MCF 10A (cell line): Measurements from ENCODE around the gene TMPRSS9. TPM values are rescaled to one million over a fixed set of nuclear protein-coding genes. Genes with fewer than 3 reads are reported as not detected.

Experiments used
- BruUV-seq: library from RNA; stranded (reverse); fragments of 400-500 nt; replicated peaks from 2 replicates; lab custom pipeline; 2021; lab: Mats Ljungman, UMichigan
- CTCF ChIA-PET: fragments of 300-600 bp; sonication (Branson Sonifier 250); formaldehyde crosslinking; extraction: SDS; loops from one replicate; lab custom pipeline; 2021; ENCODE audit warnings: antibody characterized with exemption, inconsistent platforms; lab: Yijun Ruan, JAX
- POLR2A ChIA-PET: fragments of 300-600, 350-650 bp; sonication (Branson Sonifier 250); formaldehyde crosslinking; extraction: SDS; loops from one replicate; lab custom pipeline; 2020; ENCODE audit warnings: antibody characterized with exemption, inconsistent platforms; lab: Yijun Ruan, JAX
- DNase-seq: peaks from one replicate; pipeline ENCODE4 v3.0.0-alpha.2; 2018; ENCODE audit not compliant: unreplicated experiment
- H3K27ac Mint-ChIP-seq: one replicate; pipeline ENCODE4 v1.8.0; 2022; ENCODE audit warnings: mild to moderate bottlenecking, low read depth, mixed read lengths; ENCODE audit not compliant: unreplicated experiment
- H3K27me3 Mint-ChIP-seq: one replicate; pipeline ENCODE4 v1.8.0; 2022; ENCODE audit warnings: mixed read lengths; ENCODE audit not compliant: insufficient read depth, unreplicated experiment
- H3K36me3 Mint-ChIP-seq: one replicate; pipeline ENCODE4 v1.8.0; 2022; ENCODE audit warnings: mild to moderate bottlenecking, moderate library complexity, mixed read lengths; ENCODE audit not compliant: insufficient read depth, unreplicated experiment
- H3K4me1 Mint-ChIP-seq: one replicate; pipeline ENCODE4 v1.8.0; 2022; ENCODE audit warnings: mixed read lengths; ENCODE audit not compliant: insufficient read depth, unreplicated experiment
- H3K4me3 Mint-ChIP-seq: one replicate; pipeline ENCODE4 v1.8.0; 2022; ENCODE audit warnings: mild to moderate bottlenecking, moderate library complexity, mixed read lengths; ENCODE audit not compliant: unreplicated experiment
- H3K9me3 Mint-ChIP-seq: one replicate; pipeline ENCODE4 v1.8.0; 2022; ENCODE audit warnings: mixed read lengths; ENCODE audit not compliant: unreplicated experiment
- intact Hi-C: fragments of 100-400 bp; cut with micrococcal nuclease; formaldehyde crosslinking; loops from 2 replicates; pipeline ENCODE4 v1.14.1; 2022
- total RNA-seq: library from RNA; stranded (reverse); gene quantifications from 2 replicates; pipeline ENCODE4 v1.2.3, GENCODE V29; 2022
- TF ChIP-seq, protein P1 (sequence below): fragments of 200-600 bp; IDR thresholded peaks from one replicate; pipeline ENCODE4 v1.8.0; 2022; ENCODE audit warnings: antibody characterized with exemption, mild to moderate bottlenecking; ENCODE audit not compliant: unreplicated experiment

Gene TMPRSS9
- total RNA-seq, 1 experiment from 2014 or later = not detected

DNA sequence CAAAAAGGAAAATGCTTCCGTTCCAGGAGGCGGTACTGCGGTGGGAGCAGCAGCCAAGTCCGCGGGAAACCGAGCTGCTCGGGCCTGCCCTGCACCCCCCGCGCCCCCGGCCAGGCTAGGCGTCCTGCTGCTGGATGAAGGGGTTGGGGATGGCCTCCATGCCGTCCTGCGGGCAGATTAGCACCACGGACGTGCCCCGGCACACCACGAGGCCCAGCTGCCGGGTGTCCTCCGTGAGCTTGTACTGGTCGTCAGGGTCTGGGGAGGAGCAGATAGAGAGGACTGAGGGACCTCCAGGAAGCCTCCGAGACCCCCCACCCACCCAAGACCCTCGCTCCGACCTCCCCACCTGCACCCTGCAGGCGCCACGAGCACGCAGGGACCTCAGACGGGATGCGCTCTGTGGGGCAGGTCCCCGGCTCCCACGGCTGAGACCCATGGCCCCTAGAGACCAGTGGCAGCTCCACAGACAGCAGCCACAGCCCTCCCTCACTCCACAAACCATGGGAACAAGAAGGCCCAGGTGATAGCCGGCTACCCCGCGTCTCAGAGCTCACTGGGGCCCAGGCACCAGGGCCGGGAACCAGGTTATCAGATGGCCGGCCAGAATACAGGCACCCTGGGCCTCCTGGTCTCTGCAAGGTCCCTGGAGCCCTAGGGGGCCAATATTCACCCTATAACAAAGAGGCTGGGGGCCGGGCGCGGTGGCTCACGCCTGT lies 38.3 kb upstream of the TMPRSS9 start:
- Mint-ChIP-seq H3K27me3 (no peaks in the 10 kb centered on the region), H3K9me3 (no peaks in the 10 kb centered on the region), H3K4me1 (peaks cover 7% of the 10 kb centered on the region), H3K4me3 (no peak overlapping the region), H3K27ac (no peak overlapping the region), H3K36me3 (peaks cover 29% of the 10 kb centered on the region)
- BruUV-seq = no TSS peak
- ChIA-PET POLR2A (interaction anchor here (0.7 kb wide), 1 partner anchor 251 kb away, joined by 5 read pairs; no protein-coding TSS in a partner anchor), CTCF (interaction anchor here (0.6 to 1.2 kb wide), 4 partner anchors 13 to 1191 kb away, joined by 3 to 4 read pairs (median 4); no protein-coding TSS in a partner anchor)
- intact Hi-C loops = no loop called here
- TF ChIP-seq, protein P1, sequence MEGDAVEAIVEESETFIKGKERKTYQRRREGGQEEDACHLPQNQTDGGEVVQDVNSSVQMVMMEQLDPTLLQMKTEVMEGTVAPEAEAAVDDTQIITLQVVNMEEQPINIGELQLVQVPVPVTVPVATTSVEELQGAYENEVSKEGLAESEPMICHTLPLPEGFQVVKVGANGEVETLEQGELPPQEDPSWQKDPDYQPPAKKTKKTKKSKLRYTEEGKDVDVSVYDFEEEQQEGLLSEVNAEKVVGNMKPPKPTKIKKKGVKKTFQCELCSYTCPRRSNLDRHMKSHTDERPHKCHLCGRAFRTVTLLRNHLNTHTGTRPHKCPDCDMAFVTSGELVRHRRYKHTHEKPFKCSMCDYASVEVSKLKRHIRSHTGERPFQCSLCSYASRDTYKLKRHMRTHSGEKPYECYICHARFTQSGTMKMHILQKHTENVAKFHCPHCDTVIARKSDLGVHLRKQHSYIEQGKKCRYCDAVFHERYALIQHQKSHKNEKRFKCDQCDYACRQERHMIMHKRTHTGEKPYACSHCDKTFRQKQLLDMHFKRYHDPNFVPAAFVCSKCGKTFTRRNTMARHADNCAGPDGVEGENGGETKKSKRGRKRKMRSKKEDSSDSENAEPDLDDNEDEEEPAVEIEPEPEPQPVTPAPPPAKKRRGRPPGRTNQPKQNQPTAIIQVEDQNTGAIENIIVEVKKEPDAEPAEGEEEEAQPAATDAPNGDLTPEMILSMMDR = no peak
- DNase-seq = no peak

DNA sequence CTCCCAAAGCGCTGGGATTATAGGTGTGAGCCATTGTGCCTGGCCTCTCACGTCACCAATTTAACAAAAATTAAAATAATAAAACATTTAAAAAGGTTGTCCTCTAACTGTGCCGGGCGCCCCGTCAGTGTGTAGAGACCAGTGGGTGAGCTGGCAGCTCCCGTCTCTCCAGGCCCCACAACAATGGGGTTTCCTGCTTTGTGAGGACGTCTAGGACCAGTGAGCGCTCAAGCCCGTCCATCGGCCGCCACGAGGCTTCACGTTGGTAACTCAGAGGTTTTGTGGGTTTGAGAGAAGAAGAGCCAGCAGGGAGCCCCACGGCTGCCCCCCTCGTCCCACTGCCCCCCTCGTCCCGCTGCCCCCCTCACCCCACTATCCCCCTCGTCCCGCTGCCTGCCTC lies 36.4 kb upstream of the TMPRSS9 start:
- H3K4me1 Mint-ChIP-seq = peaks cover 12% of the 10 kb centered on the region
- H3K36me3 Mint-ChIP-seq = peaks cover 36% of the 10 kb centered on the region
- intact Hi-C loops = no loop called here
- DNase-seq = no peak
- no peak overlapping the region for H3K4me3 Mint-ChIP-seq
- H3K27ac Mint-ChIP-seq = no peak overlapping the region
- H3K27me3 Mint-ChIP-seq = no peaks in the 10 kb centered on the region
- TF ChIP-seq, protein P1 = no peak
- no peaks in the 10 kb centered on the region for H3K9me3 Mint-ChIP-seq
- no TSS peak for BruUV-seq
- ChIA-PET CTCF (no interaction called here), POLR2A (no interaction called here)

DNA sequence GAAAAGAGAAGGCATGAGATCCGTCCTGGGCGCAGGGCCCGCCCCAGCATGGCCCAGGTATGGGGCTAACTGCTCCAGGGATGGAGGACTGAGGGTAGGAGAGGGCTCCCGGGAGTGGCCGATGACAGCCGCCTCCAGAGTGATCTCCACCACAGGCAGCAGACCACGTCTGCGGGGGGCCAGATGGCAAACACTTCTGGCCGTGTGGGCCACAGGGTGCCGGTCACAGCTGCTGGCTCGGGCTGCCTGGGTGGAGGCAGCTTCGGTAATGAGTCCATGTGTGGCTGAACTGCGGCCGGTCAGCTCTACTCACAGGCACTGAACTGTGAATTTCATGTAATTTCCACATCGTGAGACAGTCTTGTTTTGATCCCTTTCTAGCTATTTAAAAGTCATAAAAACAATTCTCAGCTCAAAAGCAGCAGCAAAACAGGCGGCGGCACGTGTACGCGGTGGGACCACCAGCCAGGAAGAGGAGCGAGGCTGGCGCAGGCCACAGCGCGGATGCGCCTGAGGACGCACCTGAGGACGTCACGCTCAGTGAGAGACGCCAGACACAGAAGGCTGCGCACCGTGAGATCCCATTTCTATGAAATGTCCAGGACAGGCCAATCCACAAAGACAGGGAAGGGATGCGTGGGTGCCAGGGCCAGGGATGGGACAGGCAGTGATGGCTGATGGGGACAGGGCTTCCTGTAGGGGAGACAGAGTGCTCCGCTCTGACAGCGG lies 35.7 kb upstream of the TMPRSS9 start:
- H3K27ac Mint-ChIP-seq = no peak overlapping the region

More for the DNA sequence above, 35.7 kb upstream of the TMPRSS9 start:
- TF ChIP-seq, protein P1 = no peak
- H3K4me1 Mint-ChIP-seq = peaks cover 16% of the 10 kb centered on the region
- no peaks in the 10 kb centered on the region for H3K27me3 Mint-ChIP-seq
- no peaks in the 10 kb centered on the region for H3K9me3 Mint-ChIP-seq
- ChIA-PET POLR2A (no interaction called here), CTCF (no interaction called here)
- intact Hi-C loops = no loop called here
- DNase-seq = no peak
- H3K4me3 Mint-ChIP-seq = no peak overlapping the region
- BruUV-seq = no TSS peak
- H3K36me3 Mint-ChIP-seq = peaks cover 42% of the 10 kb centered on the region
